Measurements from ENCODE around the gene SPI1.

The SPI1 gene

DNA sequence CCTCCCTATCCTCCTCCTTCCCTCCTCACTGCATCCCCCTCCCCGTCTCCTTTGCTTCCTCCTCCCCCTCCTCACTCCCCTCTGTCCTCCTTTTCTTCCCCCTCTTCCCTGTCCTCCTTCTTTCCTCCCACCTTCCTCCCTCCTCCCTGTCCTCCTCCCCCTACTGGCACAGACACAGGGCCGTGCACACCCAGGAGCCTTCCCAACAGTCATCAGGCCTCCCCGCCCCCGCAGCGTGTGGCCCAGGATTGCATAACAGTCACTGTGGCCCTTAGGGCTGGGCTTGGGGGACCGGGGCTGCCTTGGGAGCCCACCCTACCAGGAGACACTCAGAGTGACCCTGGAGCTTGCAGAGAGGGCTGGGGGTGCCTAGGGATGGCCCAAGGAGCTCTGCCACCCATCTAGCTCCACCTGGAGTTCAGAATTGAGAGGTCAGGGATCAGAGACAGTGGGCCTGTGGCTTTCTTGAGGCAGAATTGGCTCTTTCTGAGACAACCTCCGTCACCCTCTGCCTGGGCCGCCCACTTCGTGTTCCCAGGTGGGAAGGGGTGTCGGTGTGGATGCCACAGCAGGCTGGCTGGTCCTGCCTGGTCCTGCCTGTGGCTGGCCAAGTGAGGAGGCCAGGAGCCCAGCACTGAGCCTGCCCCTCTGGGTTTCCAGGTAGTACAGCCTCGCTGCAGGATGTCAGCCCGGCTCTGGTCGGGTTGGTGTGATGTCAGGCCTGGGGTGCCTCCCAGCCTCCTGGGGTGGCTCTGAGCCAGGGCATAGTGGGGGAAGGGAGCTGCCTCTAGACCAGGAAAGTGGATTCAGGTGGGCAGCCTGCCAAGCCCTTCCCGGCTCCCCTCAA lies 1.6 kb downstream of the SPI1 start:
- H3K9ac ChIP-seq = no peak overlapping the region
- H3K27ac ChIP-seq = no peak overlapping the region
- no peaks in the 10 kb centered on the region for H4K20me1 ChIP-seq (ENCODE audit: insufficient read depth)
- H3K36me3 ChIP-seq (ENCODE audit: insufficient read depth) = no peaks in the 10 kb centered on the region
- H3K79me2 ChIP-seq (ENCODE audit: insufficient read depth, low read depth) = no peaks in the 10 kb centered on the region
- no peaks in the 10 kb centered on the region for H3K27me3 ChIP-seq (ENCODE audit: insufficient read depth, low read depth)
- TF ChIP-seq, protein P1, sequence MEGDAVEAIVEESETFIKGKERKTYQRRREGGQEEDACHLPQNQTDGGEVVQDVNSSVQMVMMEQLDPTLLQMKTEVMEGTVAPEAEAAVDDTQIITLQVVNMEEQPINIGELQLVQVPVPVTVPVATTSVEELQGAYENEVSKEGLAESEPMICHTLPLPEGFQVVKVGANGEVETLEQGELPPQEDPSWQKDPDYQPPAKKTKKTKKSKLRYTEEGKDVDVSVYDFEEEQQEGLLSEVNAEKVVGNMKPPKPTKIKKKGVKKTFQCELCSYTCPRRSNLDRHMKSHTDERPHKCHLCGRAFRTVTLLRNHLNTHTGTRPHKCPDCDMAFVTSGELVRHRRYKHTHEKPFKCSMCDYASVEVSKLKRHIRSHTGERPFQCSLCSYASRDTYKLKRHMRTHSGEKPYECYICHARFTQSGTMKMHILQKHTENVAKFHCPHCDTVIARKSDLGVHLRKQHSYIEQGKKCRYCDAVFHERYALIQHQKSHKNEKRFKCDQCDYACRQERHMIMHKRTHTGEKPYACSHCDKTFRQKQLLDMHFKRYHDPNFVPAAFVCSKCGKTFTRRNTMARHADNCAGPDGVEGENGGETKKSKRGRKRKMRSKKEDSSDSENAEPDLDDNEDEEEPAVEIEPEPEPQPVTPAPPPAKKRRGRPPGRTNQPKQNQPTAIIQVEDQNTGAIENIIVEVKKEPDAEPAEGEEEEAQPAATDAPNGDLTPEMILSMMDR (conservative IDR thresholded peaks at IDR 0.05; ENCODE audit: low read depth, low read length) = no peak
- H3K4me2 ChIP-seq = no peak overlapping the region
- H2AFZ ChIP-seq (ENCODE audit: low read depth) = no peak overlapping the region
- peaks cover 4% of the 10 kb centered on the region for H3K4me1 ChIP-seq (ENCODE audit: low read depth, poor library complexity, severe bottlenecking)
- H3K4me3 ChIP-seq (IDR thresholded peaks at IDR 0.05; ENCODE audit: insufficient read depth, low read depth, low read length) = no peak overlapping the region

DNA sequence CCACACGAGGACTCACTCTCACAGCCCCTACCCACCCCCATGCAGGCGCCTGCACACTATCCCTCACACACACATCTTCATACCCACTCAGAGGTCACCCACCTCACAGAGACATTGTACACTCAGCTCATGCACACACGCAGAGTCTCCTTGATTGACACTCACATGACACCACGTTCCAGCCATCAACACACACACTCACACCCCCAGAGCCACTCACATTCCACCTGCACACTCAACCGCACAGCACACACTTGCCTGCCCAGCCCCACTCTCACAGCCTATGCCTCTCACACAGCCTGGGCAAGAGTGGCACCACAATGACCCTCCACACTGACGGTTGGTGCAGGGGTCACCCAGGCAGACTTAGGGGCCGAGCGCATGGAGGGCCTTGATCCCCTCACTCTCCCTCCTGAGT lies 2.2 kb downstream of the SPI1 start:
- Histone ChIP-seq H3K79me2 (ENCODE audit: insufficient read depth, low read depth) (no peaks in the 10 kb centered on the region), H3K9ac (no peak overlapping the region), H3K27me3 (ENCODE audit: insufficient read depth, low read depth) (no peaks in the 10 kb centered on the region), H3K36me3 (ENCODE audit: insufficient read depth) (no peaks in the 10 kb centered on the region), H3K27ac (no peak overlapping the region), H3K4me2 (no peak overlapping the region), H3K4me1 (ENCODE audit: low read depth, poor library complexity, severe bottlenecking) (peaks cover 4% of the 10 kb centered on the region), H2AFZ (ENCODE audit: low read depth) (no peak overlapping the region), H4K20me1 (ENCODE audit: insufficient read depth) (no peaks in the 10 kb centered on the region), H3K4me3 (IDR thresholded peaks at IDR 0.05; ENCODE audit: insufficient read depth, low read depth, low read length) (no peak overlapping the region)
- TF ChIP-seq, protein P1 (conservative IDR thresholded peaks at IDR 0.05; ENCODE audit: low read depth, low read length) = no peak

DNA sequence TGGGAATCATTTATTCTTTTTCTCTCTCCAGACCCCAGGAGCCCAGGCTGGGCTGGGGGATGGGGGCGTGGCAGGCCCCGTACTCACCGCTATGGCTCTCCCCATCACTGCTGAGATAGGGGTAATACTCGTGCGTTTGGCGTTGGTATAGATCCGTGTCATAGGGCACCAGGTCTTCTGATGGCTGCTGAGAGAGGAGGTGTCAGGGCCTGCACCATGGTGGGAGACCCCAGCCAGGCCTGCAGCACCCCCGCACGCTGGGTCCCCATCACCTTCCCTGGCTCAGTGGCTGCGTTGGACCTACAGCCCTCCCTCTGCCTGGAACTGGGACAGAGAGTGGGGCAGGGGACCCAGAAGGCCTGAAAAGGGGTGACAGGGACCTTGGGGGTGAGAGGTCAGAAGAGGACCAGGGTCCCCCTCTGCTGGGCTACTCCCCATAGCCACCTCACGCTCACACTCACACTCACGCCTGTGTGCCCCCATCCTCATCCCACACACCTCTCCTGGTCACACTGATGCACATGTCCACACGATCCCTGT lies 2.7 kb downstream of the SPI1 start:
- H3K9ac ChIP-seq = no peak overlapping the region
- no peaks in the 10 kb centered on the region for H3K27me3 ChIP-seq (ENCODE audit: insufficient read depth, low read depth)
- peaks cover 4% of the 10 kb centered on the region for H3K4me1 ChIP-seq (ENCODE audit: low read depth, poor library complexity, severe bottlenecking)
- H3K4me3 ChIP-seq (IDR thresholded peaks at IDR 0.05; ENCODE audit: insufficient read depth, low read depth, low read length) = no peak overlapping the region
- TF ChIP-seq, protein P1 (conservative IDR thresholded peaks at IDR 0.05; ENCODE audit: low read depth, low read length) = no peak
- no peak overlapping the region for H3K4me2 ChIP-seq
- H2AFZ ChIP-seq (ENCODE audit: low read depth) = no peak overlapping the region
- no peaks in the 10 kb centered on the region for H3K79me2 ChIP-seq (ENCODE audit: insufficient read depth, low read depth)
- no peaks in the 10 kb centered on the region for H3K36me3 ChIP-seq (ENCODE audit: insufficient read depth)
- no peak overlapping the region for H3K27ac ChIP-seq
- H4K20me1 ChIP-seq (ENCODE audit: insufficient read depth) = no peaks in the 10 kb centered on the region

DNA sequence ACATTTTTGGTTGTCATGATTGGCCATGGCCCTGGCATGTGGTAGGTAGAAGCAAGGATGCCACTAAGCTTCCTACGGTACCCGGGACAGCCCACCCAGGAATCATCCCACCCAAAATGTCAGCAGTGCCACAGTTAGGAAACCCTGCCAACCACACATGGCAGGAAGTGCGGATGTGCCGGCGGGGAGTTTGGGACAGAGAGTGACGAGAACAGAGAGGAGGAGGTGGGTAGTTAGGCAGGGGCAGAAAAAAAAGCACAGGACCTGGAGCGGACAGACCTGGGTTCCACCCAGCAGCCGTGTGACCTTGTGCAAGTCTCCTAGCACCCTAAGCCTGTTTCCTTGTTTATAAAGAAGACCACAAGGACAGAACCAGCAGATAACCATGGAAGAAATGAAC lies 3.3 kb downstream of the SPI1 start:
- H2AFZ ChIP-seq (ENCODE audit: low read depth) = no peak overlapping the region
- H3K4me2 ChIP-seq = no peak overlapping the region
- H4K20me1 ChIP-seq (ENCODE audit: insufficient read depth) = no peaks in the 10 kb centered on the region
- no peak overlapping the region for H3K27ac ChIP-seq
- H3K79me2 ChIP-seq (ENCODE audit: insufficient read depth, low read depth) = no peaks in the 10 kb centered on the region
- H3K4me3 ChIP-seq (IDR thresholded peaks at IDR 0.05; ENCODE audit: insufficient read depth, low read depth, low read length) = no peak overlapping the region
- H3K4me1 ChIP-seq (ENCODE audit: low read depth, poor library complexity, severe bottlenecking) = peaks cover 4% of the 10 kb centered on the region
- no peaks in the 10 kb centered on the region for H3K27me3 ChIP-seq (ENCODE audit: insufficient read depth, low read depth)
- no peak overlapping the region for H3K9ac ChIP-seq
- TF ChIP-seq, protein P1 (conservative IDR thresholded peaks at IDR 0.05; ENCODE audit: low read depth, low read length) = no peak
- H3K36me3 ChIP-seq (ENCODE audit: insufficient read depth) = no peaks in the 10 kb centered on the region

Measured in KMS-11 (cell line).